Liver (tissue), 9 donors: ENCODE results near the gene ALX3. TPM values are rescaled to one million over a fixed set of nuclear protein-coding genes. Genes with fewer than 3 reads are reported as not detected.

ENCODE experiments used
- DNase-seq: peaks from one replicate; pipeline ENCODE4 v3.0.0-alpha.2; 2017; ENCODE audit warnings: low spot score
- H3K27ac ChIP-seq, 2 donors: one replicate each; pipeline ENCODE4 v1.7.0; 2013; ENCODE audit warnings: inconsistent platforms in 2 of 2, low read length in 2 of 2, control low read depth in 1 of 2, low read depth in 1 of 2, mild to moderate bottlenecking in 1 of 2
- H3K27me3 ChIP-seq, 4 donors: one replicate each; pipeline versions ENCODE4 v1.6.1 to v1.7.0; 2013; ENCODE audit warnings: low read length in 3 of 4, inconsistent platforms in 1 of 4, mild to moderate bottlenecking in 1 of 4, moderate library complexity in 1 of 4; ENCODE audit not compliant: control insufficient read depth in 4 of 4, insufficient read depth in 4 of 4
- H3K36me3 ChIP-seq, 4 donors: one replicate each; pipeline versions ENCODE4 v1.6.1 to v1.7.0; 2013; ENCODE audit warnings: low read length in 3 of 4, mild to moderate bottlenecking in 3 of 4, low read depth in 1 of 4, moderate library complexity in 1 of 4; ENCODE audit not compliant: control insufficient read depth in 4 of 4, insufficient read depth in 3 of 4
- H3K4me1 ChIP-seq, 4 donors: one replicate each; pipeline versions ENCODE4 v1.6.1 to v1.7.0; 2013; ENCODE audit warnings: low read length in 3 of 4, mild to moderate bottlenecking in 3 of 4, moderate library complexity in 1 of 4; ENCODE audit not compliant: control insufficient read depth in 4 of 4, insufficient read depth in 4 of 4
- H3K4me3 ChIP-seq, 3 donors: one replicate each; pipeline versions ENCODE4 v1.6.1 to v1.7.0; 2013; ENCODE audit warnings: low read length in 3 of 3, control low read depth in 1 of 3, low read depth in 1 of 3, mild to moderate bottlenecking in 1 of 3
- H3K9ac ChIP-seq, 2 donors: one replicate each; pipeline ENCODE4 v1.7.0; 2013; ENCODE audit warnings: low read length in 2 of 2, mild to moderate bottlenecking in 2 of 2, moderate library complexity in 2 of 2, control low read depth in 1 of 2, low read depth in 1 of 2
- H3K9me3 ChIP-seq, 4 donors: one replicate each; pipeline versions ENCODE4 v1.6.1 to v1.7.0; 2013; ENCODE audit warnings: low read length in 3 of 4; ENCODE audit not compliant: control insufficient read depth in 4 of 4
- EGR1 ChIP-seq, 2 donors: IDR thresholded peaks; 2 replicates each; pipeline ENCODE4 v1.6.1; 2016 to 2018; ENCODE audit warnings: antibody characterized with exemption in 2 of 2, low read depth in 2 of 2
- FOXA1 ChIP-seq: IDR thresholded peaks from 2 replicates; pipeline ENCODE4 v1.6.1; 2016; ENCODE audit warnings: antibody characterized with exemption
- FOXA2 ChIP-seq: IDR thresholded peaks from 2 replicates; pipeline ENCODE4 v1.6.1; 2016; ENCODE audit warnings: antibody characterized with exemption
- GABPA ChIP-seq, 2 donors: IDR thresholded peaks in 1 of 2; conservative IDR thresholded peaks in 1 of 2; 2 replicates each; pipeline ENCODE4 v1.6.1; 2016; ENCODE audit warnings: antibody characterized with exemption in 2 of 2, mild to moderate bottlenecking in 1 of 2, moderate library complexity in 1 of 2
- HNF4G ChIP-seq: IDR thresholded peaks from 2 replicates; pipeline ENCODE4 v1.6.1; 2016; ENCODE audit warnings: antibody characterized with exemption
- JUND ChIP-seq, 2 donors: IDR thresholded peaks; 2 replicates each; pipeline ENCODE4 v1.6.1; 2016; ENCODE audit warnings: antibody characterized with exemption in 2 of 2
- MAX ChIP-seq: IDR thresholded peaks from 2 replicates; pipeline ENCODE4 v1.6.1; 2016; ENCODE audit warnings: antibody characterized with exemption
- RAD21 ChIP-seq, 2 donors: IDR thresholded peaks; 2 replicates each; pipeline ENCODE4 v1.6.1; 2016; ENCODE audit warnings: antibody characterized with exemption in 2 of 2, mild to moderate bottlenecking in 2 of 2
- RXRA ChIP-seq, 2 donors: IDR thresholded peaks; 2 replicates each; pipeline ENCODE4 v1.6.1; 2017 to 2018; ENCODE audit warnings: antibody characterized with exemption in 2 of 2, mild to moderate bottlenecking in 1 of 2
- SP1 ChIP-seq: IDR thresholded peaks from 2 replicates; pipeline ENCODE4 v1.6.1; 2018; ENCODE audit warnings: antibody characterized with exemption, mild to moderate bottlenecking
- TAF1 ChIP-seq: conservative IDR thresholded peaks from 2 replicates; pipeline ENCODE4 v1.6.1; 2016; ENCODE audit warnings: antibody characterized with exemption, mild to moderate bottlenecking
- ZBTB33 ChIP-seq: IDR thresholded peaks from 2 replicates; pipeline ENCODE4 v1.6.1; 2016; ENCODE audit warnings: antibody characterized with exemption
- WGBS: extraction: QIAGEN DNeasy Blood & Tissue Kit; methylation state at CpG from one replicate; pipeline ENCODE4 v1.1.7; 2013; 5-methylcytosine and 5-hydroxymethylcytosine counted together
- polyA plus RNA-seq, 2 donors: library from polyadenylated mRNA; stranded (reverse) in 1 of 2; unstranded in 1 of 2; fragments of 200-250 nt in 1 of 2; fragments of >200 nt in 1 of 2; fragmentation: Nextera tagmentation in 1 of 2; extraction: Ambion mirVana in 1 of 2; gene quantifications; one replicate each; pipeline versions ENCODE4 v1.2.1 to v1.2.3, GENCODE V29; 2013 to 2015
- total RNA-seq, 2 donors: library from RNA; depleted of rRNA; stranded (reverse); fragments of >200 nt; gene quantifications; one replicate each; pipeline ENCODE4 v1.2.3, GENCODE V29; 2014
- TF ChIP-seq, protein P1 (sequence below): IDR thresholded peaks from 2 replicates; pipeline ENCODE4 v1.6.1; 2016; ENCODE audit warnings: antibody characterized with exemption, mild to moderate bottlenecking
- TF ChIP-seq, protein P2 (sequence below): IDR thresholded peaks from 2 replicates; pipeline ENCODE4 v1.6.1; 2016; ENCODE audit warnings: antibody characterized with exemption
- donor health status: healthy.
- donor health status: healthy.
- donor health status: healthy.
- donor health status: healthy.
- donor health status: healthy.

ALX3 gene
- total and polyA plus RNA-seq, 4 donors = not detected

DNA sequence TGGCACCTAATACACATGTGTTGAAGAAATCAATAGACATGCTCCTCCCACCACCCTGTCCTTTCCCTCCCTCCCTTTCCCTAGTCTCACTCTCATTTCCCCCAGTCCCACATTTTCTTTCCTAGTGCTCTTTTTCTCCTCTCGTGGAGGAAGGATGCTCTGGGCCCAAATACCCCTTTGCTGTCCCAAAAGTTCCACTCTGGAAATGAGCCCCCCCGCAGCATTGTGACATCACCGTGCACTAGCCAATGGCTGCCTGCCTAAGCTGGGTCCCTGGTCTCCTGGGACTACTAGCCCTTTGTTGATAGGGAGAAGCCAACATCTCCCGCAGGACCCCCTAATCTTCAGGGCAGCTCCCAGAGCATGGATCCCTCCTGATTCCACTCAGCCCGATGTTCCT lies 41.7 kb upstream of the ALX3 start, which contains the start of gene UBL4B (continued):
- TF ChIP-seq, protein P1, sequence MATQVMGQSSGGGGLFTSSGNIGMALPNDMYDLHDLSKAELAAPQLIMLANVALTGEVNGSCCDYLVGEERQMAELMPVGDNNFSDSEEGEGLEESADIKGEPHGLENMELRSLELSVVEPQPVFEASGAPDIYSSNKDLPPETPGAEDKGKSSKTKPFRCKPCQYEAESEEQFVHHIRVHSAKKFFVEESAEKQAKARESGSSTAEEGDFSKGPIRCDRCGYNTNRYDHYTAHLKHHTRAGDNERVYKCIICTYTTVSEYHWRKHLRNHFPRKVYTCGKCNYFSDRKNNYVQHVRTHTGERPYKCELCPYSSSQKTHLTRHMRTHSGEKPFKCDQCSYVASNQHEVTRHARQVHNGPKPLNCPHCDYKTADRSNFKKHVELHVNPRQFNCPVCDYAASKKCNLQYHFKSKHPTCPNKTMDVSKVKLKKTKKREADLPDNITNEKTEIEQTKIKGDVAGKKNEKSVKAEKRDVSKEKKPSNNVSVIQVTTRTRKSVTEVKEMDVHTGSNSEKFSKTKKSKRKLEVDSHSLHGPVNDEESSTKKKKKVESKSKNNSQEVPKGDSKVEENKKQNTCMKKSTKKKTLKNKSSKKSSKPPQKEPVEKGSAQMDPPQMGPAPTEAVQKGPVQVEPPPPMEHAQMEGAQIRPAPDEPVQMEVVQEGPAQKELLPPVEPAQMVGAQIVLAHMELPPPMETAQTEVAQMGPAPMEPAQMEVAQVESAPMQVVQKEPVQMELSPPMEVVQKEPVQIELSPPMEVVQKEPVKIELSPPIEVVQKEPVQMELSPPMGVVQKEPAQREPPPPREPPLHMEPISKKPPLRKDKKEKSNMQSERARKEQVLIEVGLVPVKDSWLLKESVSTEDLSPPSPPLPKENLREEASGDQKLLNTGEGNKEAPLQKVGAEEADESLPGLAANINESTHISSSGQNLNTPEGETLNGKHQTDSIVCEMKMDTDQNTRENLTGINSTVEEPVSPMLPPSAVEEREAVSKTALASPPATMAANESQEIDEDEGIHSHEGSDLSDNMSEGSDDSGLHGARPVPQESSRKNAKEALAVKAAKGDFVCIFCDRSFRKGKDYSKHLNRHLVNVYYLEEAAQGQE = no peak
- TF ChIP-seq TAF1 = no peak
- TF ChIP-seq, protein P2, sequence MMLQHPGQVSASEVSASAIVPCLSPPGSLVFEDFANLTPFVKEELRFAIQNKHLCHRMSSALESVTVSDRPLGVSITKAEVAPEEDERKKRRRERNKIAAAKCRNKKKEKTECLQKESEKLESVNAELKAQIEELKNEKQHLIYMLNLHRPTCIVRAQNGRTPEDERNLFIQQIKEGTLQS = no peak
- TF ChIP-seq SP1 = no peak
- no peak for TF ChIP-seq FOXA1

DNA sequence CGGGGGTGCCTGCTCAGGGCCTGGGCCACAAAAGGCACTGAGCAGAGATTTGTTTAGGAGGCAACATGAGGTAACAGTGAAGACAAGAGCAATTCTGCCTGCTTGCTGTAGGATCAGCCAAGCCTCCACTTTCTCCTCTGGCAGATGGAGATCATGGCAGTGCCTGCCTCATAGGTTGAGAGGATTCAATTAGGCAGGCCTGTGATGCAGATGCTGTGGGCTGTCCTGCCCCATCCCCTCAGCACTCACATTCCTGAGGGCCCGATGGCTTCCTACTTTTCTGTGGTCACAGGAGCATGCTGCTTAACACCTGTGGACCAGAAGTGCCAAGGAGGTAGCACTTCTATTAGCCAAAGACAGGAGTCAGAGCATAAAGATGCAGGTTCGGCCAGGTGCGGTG lies 40.6 kb upstream of the ALX3 start:
- no peaks in the 10 kb centered on the region for H3K4me1 ChIP-seq
- no peak overlapping the region for H3K4me3 ChIP-seq
- H3K9me3 ChIP-seq = no peaks in the 10 kb centered on the region
- H3K9ac ChIP-seq = no peak overlapping the region
- DNase-seq = no peak
- no peaks in the 10 kb centered on the region for H3K36me3 ChIP-seq
- TF ChIP-seq EGR1 (IDR thresholded peaks at IDR 0.05; ENCODE audit: low read depth in 2 of 2) = no peak
- TF ChIP-seq ZBTB33 = no peak
- no peak for TF ChIP-seq RAD21 (IDR thresholded peaks at IDR 0.05)
- no peak for TF ChIP-seq RXRA (IDR thresholded peaks at IDR 0.05)
- no peak for TF ChIP-seq FOXA2
- TF ChIP-seq, protein P2 = no peak
- no peak for TF ChIP-seq HNF4G
- TF ChIP-seq JUND (IDR thresholded peaks at IDR 0.05) = no peak
- TF ChIP-seq, protein P1 = no peak
- TF ChIP-seq MAX = no peak
- no peak for TF ChIP-seq SP1
- no peak for TF ChIP-seq TAF1
- no peak for TF ChIP-seq GABPA (IDR thresholded peaks at IDR 0.05 in 1 of 2, conservative IDR thresholded peaks at IDR 0.05 in 1 of 2)
- H3K27me3 ChIP-seq = no peaks in the 10 kb centered on the region
- WGBS = 80% methylated on average over 4 of the region's 4 CpGs
- H3K27ac ChIP-seq = no peak overlapping the region
